DMS153 treated with DMSO at 0.1 percent for 48 hours (cell line): ENCODE results near the gene CRPPA.
A peak's percentile ranks its signal among the peaks of the same experiment; 100 is the strongest.
"Not testable (repeated sequence)": the region's sequence is repeated elsewhere in the genome, so short reads cannot be mapped to it uniquely, and the experiment has no call there.

Experiments
- DNase-seq: peaks from one replicate; lab custom pipeline; 2025; ENCODE audit not compliant: unreplicated experiment; lab: John Stamatoyannopoulos, UW

Gene CRPPA

DNA sequence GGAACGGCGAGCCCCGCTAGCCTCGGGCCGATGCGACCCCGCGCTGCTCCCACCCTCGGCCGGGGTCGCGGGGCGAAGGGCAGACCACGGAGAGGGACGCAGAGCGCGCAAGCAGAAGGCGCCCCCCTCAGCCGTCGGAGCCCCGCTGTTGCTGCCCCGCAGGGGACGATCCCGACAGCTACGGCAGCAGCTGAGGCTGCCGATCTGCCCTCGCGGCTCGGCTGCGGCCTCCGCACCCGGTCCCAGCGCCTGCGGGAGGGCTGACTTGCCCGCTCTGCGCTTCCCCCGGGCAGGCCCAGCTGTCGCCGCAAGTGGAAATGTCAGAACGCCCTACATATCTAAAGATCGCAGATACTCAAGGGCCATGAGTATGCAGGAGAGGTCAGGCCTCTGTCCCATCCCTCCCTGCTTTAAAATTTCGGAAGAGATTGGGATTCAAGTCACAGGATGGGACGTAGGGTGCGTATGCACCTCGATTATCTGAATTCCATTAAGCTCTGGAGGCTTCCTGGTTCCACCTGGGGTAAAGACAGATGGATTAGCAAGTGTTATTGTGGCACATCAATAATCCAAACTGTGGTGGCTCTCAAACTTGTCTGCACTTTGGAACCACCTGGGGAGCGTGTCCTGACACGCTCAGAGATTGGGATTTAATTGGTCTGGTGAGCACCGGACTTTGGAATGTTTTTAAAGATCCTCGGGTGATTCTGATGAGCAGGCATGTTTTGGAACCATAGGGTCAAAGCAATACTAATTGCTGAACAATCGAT lies at the start of gene CRPPA:
Gene CRPPA (minus strand): TSS at position 206 of the 770 bp plus-strand sequence. CDS start 216 bp downstream, outside the sequence.
- DNase-seq = peak; percentile 39

DNA sequence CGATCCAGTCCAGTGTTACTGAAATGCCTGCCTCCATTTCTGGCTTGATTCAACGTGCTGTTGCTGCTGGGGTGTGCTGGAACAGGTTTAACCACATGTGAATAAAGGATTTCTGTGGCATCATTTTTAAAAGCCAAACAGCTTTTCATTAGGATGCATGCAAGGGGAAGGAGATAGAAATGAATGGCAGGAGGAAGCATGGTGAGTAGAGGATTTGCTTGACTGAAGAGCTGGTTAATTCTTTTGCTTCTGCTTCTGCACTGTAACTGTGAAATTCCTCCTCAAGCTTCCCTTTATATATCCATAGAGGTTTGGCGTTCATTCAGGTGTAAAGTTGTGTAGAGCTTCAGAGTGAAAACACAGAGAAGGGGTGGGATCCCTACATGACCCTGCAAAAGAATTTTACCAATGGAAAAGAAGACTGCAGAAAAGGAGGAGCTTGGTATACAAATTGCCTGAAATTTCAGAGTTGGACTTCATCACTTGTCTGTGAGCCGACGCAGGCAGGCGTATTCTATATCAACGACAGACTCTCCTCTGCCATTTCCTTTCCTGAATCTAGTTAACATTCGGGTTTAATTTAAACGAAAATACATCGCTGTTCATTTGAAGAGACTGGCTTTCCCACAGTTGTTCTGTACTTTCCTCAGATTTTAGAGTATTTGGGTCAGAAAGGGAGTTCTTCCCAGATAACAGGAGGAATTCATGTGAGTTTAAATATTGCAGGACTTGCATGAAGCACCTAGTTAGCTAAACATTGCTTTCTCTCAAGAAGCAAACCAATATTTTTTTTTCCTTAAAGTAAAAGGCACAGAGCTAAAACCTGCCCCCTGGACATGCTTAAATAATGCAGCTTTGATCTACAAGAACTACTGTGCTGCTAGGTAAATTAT lies 44.4 kb upstream of the CRPPA start, which contains the start of gene SOSTDC1:
Gene SOSTDC1 (minus strand): TSS at position 270 of the 893 bp plus-strand sequence. CDS start 70 bp downstream, at position 200.
- peak; percentile 10 for DNase-seq

DNA sequence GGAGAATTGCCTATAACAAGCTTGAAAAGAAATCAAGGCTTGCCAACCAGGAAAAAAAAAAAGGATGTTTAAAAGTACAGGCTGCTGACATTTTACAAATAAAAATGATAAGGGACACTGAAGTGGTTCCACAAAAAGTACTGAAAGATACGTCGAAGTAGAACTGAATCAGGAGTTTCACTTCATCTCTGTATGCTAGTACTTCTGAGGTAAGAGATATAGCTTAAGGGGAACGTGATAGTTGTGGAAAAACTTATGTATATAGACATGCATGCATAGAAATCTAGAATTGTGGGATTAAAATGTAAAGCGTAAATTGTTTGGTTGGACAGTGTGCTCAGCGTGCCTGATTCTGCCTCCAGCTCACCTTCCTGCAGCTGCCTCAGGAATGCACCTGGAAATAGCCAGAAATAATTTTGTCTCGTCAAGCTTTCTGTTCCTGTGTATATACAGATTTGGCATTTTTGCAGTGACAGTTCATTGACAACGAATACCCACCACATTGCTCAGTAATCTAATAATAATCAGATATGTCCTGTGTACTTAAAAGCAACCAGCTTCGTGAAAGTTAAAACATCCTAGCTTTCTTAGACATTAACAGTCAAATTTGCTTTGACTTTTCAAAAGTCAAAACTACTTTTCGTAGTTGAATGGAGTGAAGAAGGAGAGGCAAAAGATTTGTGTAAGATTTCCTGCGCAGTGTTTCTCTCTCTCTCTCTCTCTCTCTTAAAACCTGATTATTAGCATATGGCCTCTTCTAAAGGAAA lies 42.8 kb upstream of the CRPPA start:
- no peak for DNase-seq

DNA sequence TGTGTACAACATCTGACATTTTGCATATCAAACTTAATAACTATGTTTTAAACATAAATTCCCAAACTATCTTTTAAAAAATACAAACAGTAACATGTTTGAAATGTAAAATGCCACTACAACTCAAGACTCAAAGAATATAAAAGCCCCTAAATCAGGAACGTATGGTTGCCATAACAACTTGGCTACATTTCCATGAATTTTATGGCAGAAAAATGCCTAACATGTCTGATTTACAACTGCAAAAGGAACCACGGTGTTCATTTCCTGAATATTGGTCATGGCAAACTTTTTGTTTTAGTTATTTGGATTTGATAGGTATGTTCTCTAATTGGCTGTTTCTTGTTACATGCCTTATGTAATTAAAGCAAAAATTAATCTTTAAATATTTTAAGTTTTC lies 42.2 kb upstream of the CRPPA start:
- DNase-seq = no peak

DNA sequence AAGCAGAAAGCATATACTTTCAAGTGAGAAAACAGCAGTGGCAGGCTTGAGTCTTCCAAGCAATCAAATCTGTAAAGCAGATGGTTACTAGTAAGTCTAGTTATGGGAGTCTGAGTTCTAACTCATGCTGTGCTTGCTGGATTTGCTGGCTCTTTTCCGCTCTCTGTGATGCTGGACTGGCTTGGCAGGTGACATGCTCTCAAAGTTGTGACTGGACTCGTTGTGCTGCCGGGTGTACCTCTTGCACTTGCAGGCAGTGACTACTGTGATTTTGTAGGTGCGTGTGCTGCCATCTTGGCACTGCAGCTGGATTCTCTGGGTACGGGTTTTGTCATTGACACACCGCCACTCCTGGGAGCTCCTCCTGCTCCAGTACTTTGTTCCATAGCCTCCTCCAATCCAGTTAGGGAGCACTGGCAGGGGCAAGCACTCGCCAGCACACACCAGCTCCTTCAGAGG lies 41.1 kb upstream of the CRPPA start:
- no peak for DNase-seq

DNA sequence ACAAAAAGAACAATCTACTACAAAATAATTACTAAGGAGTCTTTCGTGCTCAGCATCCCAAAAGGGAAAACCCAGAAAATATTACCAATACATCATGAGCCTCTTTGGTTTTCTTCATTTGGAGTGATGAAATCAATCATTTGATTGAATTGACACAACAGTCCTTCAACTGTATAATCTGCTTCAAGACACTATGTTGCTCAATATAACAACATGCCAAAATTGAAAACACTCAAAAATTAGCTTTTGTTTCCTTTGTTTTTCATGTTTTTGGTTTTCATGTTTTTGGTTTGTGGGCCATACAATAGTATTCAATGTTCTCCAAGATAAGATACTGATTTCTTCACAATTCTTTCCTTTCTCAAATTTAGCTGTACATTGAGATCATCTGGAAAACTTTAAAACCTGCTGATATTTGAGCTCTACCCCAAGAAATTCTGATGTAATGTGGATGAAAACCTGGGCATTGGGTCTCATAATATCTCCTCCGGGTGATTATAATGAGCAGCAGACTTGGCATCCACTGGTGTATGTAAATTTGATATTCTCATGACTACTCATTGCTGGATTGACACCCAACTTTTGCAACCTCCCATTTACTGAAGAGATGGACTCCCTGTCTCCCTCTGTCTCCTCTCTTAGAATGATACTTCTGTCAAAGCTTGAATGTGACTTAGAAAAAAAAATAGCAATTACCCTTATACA lies 39.6 kb upstream of the CRPPA start:
- DNase-seq = no peak

DNA sequence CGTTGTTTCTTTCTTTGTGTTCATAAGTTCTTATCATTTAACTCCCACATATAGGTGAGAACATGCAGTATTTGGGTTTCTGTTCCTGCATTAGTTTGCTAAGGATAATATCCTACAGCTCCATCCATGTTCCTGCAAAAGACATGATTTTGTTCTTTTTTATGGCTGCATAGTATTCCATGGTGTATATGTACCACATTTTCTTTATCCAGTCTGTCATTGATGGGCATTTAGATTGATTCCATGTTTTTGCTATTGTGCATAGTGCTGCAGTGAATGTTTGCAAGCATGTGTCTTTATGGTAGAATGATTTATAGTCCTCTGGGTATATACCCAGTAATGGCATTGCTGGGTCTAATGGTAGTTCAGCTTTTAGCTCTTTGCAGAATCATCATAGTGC lies 35.0 kb upstream of the CRPPA start:
- not testable (repeated sequence) for DNase-seq

DNA sequence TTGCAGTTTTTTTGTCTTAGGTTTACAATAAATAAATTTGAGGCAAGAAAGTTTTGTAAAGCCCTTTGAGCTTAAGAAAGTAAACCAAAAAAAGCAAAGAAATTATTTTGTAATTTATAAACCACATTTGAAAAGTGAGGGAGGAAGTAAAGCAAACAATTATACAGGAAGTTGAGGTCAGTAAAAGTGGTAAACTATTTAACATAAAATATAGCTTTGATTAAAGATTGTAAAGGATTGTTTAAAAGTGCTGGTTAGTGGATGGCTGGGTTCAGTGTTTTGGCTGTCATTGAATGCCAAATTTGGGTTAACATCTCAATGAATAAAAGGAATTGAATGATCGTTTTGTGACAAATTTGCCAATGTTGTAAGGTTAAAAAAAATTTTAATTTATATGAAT lies 34.3 kb upstream of the CRPPA start:
- DNase-seq = no peak

DNA sequence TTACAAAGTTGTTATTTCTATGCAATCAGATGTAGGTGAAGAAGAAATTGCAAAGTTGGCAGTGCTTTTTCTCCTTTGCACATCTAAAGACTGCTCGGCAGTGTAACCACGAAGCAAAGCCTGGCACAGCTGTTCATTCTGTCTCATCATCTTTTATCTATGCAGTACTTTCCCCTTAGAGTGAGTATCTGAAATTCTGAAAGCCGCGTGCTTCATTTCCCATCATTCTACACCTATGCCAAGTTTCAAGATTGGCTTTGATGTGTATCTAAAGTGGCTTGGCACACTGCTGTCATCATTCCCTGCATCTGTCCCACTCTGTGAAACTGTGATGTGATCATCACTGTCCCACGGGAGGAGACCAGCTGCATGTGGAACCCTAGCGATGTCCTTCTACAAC lies 29.0 kb upstream of the CRPPA start:
- no peak for DNase-seq

DNA sequence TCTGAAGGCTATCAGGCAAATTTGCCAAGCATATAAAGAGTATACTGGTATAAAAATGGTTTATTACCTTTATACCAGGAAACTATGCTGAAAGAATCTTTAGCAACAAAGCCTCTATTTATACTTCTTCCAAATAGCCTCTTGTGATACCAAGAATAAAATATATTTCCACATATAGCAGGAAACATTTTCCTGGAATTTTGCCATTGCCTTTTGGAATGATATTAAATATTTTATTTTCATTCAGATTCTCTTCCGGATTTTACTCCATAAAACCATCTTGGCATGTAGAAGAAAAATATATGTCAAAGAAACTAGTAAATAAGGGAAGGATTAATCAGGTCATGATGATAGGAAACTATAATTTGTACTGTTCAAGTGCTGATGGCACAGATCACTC lies 26.5 kb upstream of the CRPPA start:
- no peak for DNase-seq

DNA sequence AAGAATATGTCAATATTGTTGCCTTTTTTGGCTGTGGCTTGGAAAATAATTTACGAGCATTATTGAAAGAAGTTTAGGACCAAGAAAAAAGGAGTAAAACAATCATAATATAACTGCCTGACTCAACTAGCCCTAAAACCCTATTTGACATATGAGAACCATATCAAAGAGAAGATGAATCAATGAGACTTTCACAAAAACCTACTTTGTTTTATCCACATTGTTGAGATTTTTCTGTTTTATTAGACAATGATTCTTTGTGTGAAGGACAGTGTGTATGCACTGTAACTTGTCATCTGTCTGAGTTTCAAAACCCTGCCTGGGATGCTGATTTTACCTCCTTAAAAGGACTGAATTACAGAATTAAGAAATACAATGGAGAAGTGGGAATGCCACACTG lies 25.2 kb upstream of the CRPPA start:
- no peak for DNase-seq

DNA sequence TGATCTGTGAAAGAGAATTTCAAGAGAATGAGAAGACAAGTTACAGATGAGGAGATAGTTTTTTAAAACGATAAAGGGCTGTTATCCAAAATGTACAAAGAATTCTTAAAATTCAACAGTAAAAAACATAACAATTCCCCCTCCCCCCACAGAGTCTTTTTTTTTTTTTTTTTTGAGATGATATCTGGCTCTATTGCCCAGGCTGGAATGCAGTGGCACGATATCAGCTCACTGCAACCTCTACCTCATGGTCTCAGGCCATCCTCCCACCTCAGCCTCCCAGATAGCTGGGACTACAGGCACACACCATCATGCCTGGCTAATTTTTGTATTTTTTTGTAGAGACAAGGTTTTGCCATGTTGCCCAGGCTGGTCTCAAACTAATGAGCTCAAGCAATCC lies 22.5 kb upstream of the CRPPA start:
- DNase-seq = not testable (repeated sequence)

DNA sequence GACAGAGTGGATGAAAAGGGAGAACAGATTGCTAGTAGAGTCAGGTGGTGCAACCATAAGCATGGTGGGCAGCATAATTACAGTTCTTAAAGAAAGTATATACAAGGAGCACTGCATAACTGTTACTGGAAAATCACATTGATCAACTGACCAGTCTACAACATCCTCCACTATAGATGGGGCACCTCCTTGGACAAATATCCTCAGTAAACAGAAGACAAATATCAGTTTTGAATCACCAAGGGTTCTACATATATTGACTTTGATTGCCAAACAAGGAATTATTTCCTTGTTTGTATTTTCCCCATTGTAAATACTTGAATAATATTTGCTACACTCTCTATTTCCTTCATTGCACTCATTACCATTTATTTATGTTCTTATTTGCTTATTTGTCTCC lies 17.6 kb upstream of the CRPPA start:
- no peak for DNase-seq

DNA sequence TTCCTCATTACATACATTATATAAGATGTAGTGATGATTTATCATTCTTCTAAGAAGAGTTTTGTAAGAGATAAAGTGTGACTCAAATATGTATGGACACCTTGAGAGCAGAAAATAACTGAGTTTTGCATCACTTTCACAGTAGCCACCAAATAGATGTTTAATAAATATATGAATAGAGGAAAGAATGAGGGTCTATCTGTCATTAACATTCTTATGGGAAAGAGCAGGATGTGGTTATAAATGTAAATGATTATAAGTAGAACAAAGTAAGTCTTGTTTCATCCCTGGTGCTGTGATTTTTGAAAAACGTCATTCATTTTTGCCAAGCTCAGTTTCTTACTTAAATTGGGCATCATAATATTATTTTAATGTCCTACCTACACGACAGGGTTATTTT lies 15.0 kb upstream of the CRPPA start:
- DNase-seq = no peak

DNA sequence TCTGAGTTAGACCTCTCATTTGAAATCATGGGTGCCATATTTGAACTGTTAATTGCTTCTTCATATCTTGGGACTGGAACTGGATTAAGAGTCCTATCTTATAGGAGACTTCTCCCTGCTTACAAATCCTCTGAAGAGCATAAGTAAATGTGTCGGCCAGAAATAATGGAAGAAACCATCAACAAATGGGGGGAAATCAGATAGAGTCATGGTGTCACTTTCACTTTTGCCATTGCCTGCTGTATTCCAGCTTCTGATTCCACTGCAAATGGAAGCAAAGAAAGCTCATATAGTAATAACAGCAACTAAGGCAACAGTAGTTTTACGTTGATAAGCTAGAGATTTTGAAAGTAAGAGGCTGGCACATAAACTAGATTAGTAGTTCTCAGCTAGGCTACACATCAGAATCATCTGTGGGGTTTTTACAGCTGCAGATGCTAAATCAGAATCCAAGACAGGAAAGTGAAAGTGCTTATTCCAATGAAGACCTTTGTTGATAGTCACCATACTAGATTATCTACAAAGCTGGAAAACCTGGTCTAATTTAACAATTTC lies 12.3 kb upstream of the CRPPA start:
- no peak for DNase-seq

DNA sequence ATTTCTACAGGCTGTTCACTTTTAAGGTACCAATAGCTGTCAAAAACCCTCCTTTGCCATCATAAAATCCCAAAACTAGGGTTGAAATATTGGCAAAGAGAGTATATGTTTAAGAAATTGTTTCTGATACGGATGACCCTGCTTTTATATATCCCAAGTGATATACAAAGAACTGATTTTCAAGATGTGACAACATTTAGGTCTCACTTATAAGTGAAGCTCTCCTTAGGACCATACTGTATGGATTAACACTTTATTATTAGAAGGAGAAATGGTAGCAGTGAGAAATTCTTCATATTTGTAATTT lies 11.0 kb upstream of the CRPPA start:
- no peak for DNase-seq

DNA sequence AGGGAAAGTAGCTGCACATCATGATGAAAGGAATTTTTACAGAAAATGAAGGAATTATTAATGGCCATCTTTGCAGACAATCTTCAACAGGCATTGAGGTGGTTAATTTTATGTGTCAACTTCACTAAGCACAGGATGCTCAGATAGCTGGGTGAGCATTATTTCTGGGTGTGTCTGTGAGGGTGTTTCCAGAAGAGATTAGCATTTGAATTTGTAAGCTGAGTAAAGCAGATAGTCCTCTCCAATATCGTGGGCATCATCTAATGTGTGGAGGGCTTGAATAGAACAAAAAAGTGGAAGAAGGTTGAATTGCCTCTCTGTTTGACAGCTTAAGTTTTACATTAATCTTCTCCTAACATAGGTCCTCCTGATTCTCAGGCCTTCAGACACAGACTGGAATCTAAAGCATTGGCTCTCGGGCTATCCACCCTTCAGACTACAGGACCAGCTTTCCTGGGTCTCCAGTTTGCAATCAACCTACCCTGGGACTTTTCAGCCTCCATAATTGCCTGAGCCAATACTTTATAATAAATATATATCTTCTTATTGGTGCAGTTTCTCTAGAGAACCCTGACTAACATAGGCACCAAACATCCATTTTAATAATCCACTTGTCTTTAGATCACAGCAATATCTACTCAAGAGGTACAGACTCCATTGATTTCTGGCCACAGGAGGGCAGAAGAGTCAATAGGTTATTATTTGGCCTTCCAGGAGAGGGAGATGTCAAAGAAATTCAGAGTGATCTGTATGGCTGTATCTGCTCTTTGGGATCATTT lies 10.5 kb upstream of the CRPPA start:
- peak; percentile 35 for DNase-seq

DNA sequence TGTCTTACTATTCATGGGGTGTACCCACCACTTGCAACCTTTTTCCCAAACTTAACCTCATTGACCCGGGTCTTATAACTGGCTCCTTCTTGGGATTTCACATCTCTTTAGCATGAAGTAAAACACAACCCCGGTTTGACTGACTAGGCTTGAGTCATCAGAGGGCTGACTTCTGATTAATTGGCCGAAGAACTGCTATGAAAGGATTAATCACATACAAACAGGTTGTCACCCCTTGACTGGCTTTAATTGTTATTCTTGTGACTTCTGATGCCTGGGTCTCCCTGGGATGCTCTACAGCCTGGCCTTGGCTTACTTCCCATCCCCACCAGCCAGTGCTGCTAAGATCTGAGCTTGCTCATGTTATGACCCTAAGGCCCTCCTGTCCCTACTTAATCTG lies 8.8 kb upstream of the CRPPA start:
- no peak for DNase-seq

DNA sequence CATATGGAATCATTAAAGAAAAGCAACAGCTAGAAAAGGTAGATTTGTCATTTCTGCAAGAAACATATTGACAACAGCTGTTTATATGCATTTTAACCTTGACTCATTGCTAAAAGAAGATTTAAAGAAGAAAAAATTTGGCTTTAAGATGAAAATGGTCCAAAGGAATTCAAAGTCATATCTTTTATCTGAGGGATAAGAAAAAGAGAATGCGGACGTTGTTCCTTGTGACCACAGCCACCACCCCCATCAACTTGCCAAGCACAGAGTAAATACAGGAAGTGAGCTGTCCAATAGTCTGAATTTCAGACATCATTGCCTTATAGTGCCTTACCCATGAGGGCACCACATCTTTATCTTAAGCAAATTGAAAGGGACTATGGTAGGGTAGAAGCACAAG lies 7.3 kb upstream of the CRPPA start:
- DNase-seq = no peak

DNA sequence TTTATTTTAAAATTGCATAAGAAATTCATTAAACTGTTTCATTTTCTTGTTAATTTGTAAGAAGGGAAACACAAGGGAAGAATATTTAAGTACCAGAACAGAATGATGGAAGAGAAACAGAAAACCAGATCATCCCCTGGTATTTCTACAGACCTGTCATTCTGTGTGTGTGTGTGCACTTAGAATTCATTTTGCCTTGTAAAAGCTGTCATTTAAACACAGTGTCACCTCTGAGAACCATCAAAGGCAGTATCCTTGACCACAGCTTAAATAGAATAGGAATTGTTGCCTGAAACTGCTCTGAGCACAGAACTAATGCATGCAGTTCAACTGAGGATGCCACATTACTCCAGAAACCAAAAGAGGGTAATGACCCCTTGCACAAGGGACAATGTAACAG lies 6.8 kb upstream of the CRPPA start:
- no peak for DNase-seq
